PFSK-1 (cell line): ENCODE data around the gene GINS3.

ENCODE experiments used
- POLR2AphosphoS5 ChIP-seq: IDR thresholded peaks from 2 replicates; pipeline ENCODE4 v1.6.1; 2012; ENCODE audit warnings: low read depth, mild to moderate bottlenecking, control low read depth, low read length, moderate library complexity
- SIN3A ChIP-seq: IDR thresholded peaks from 2 replicates; pipeline ENCODE4 v1.6.1; 2012; ENCODE audit warnings: mild to moderate bottlenecking, low read length, moderate library complexity, borderline replicate concordance; ENCODE audit not compliant: insufficient read depth
- TAF1 ChIP-seq: IDR thresholded peaks from 2 replicates; pipeline ENCODE4 v1.6.1; 2012; ENCODE audit warnings: low read length, control low read depth, borderline replicate concordance; ENCODE audit not compliant: insufficient read depth
- TF ChIP-seq, protein P1 (sequence below), 2 experiments: IDR thresholded peaks; 2 replicates each; pipeline versions ENCODE4 v1.6.1 to v1.8.0; 2011 to 2012; ENCODE audit warnings: low read depth in 2 of 2, low read length in 2 of 2, control low read depth in 1 of 2, inconsistent platforms in 1 of 2, mild to moderate bottlenecking in 1 of 2, moderate library complexity in 1 of 2; ENCODE audit not compliant: insufficient read depth in 1 of 2

DNA sequence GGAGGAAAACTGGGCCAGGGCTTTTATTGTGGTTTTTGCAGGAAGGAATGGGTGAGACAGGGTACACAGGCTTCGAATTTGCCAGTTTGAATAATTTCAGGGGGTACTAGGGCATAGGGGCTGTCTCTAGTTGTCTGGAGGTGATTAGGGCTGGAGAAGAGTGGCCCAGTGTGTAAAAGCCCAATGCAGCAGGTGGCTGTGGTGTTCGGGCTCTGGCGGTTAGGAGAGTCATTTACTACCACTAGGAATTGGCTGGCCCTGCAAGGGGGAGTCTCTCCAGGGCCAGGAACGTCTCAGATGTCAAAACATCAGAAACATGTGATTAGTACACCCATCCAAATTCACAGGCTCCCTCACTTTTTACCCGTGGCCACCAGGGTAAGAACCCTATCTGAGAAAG, 50.3 kb downstream of the GINS3 start:
- no peak for TF ChIP-seq POLR2AphosphoS5
- TF ChIP-seq, protein P1, sequence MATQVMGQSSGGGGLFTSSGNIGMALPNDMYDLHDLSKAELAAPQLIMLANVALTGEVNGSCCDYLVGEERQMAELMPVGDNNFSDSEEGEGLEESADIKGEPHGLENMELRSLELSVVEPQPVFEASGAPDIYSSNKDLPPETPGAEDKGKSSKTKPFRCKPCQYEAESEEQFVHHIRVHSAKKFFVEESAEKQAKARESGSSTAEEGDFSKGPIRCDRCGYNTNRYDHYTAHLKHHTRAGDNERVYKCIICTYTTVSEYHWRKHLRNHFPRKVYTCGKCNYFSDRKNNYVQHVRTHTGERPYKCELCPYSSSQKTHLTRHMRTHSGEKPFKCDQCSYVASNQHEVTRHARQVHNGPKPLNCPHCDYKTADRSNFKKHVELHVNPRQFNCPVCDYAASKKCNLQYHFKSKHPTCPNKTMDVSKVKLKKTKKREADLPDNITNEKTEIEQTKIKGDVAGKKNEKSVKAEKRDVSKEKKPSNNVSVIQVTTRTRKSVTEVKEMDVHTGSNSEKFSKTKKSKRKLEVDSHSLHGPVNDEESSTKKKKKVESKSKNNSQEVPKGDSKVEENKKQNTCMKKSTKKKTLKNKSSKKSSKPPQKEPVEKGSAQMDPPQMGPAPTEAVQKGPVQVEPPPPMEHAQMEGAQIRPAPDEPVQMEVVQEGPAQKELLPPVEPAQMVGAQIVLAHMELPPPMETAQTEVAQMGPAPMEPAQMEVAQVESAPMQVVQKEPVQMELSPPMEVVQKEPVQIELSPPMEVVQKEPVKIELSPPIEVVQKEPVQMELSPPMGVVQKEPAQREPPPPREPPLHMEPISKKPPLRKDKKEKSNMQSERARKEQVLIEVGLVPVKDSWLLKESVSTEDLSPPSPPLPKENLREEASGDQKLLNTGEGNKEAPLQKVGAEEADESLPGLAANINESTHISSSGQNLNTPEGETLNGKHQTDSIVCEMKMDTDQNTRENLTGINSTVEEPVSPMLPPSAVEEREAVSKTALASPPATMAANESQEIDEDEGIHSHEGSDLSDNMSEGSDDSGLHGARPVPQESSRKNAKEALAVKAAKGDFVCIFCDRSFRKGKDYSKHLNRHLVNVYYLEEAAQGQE (IDR thresholded peaks at IDR 0.05; ENCODE audit: insufficient read depth in 1 of 2, low read depth in 2 of 2, low read length in 2 of 2), result no peak
- no peak for TF ChIP-seq SIN3A
- TF ChIP-seq TAF1, result no peak
